ENCODE results near the gene LINGO3. TPM values are rescaled to one million over a fixed set of nuclear protein-coding genes. Genes with fewer than 3 reads are reported as not detected.

Gene LINGO3
- total RNA-seq, 2 donors from 2014 or later, result 0.20 to 0.21 TPM

GRCh38 chr19:2344381-2344870 is 36.5 kb upstream of the LINGO3 start:
- no peak for ATAC-seq

DNA sequence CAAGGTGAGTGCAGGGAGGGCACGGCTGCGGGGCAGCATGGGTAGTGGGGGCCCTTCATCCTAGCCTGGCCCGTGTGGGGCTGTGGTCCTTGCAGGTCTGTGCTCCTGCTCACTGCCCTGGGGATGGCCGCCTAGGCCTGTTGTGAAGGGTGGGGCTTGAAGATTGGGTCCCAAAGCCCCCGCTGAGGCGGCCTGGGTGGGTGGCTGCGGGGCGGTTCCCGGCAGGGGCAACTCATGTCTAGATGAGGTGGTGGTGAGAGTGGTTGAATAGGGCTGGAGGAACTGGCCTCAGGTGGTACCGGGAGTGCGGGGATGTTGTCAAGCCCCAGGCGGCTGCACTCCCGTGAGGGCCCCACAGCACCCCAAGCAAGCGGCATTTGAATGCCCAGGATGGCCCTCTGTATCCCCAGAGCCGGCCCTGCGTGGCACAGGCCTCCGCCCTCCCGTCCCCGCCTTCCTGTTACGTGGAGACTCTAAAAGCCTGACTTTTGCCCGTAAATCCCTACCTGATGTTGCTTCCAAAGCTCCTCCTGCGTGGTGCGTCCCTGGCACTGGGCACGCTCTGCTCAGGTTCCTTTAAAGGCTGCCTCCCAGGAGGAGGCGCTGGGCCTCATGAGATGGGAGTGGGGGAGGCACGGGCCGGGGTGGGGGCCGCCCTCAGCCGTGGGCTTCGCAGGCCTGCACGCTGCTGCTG is 35.5 kb upstream of the LINGO3 start:
- peaks cover 0 to 3% of the 10 kb centered on the region in 2 donors for H3K4me1 Mint-ChIP-seq (ENCODE audit: low read depth in 2 of 2)
- H3K27me3 Mint-ChIP-seq, result no peaks in the 10 kb centered on the region
- ATAC-seq (peak; percentile 14 to 29), DNase-seq (ENCODE audit: low spot score) (no peak)
- no peak overlapping the region for H3K27ac Mint-ChIP-seq
- H3K9me3 Mint-ChIP-seq, result no peaks in the 10 kb centered on the region
- H3K36me3 Mint-ChIP-seq, result no peaks in the 10 kb centered on the region
- H3K4me3 Mint-ChIP-seq, result no peak overlapping the region

More at GRCh38 chr19:2344381-2344870, 36.5 kb upstream of the LINGO3 start:
- H3K4me1 Mint-ChIP-seq (ENCODE audit: low read depth in 2 of 2), result peaks cover 0 to 3% of the 10 kb centered on the region in 2 donors
- no peaks in the 10 kb centered on the region for H3K27me3 Mint-ChIP-seq
- peak; percentile 50 for DNase-seq (ENCODE audit: low spot score)
- H3K36me3 Mint-ChIP-seq, result no peaks in the 10 kb centered on the region
- H3K4me3 Mint-ChIP-seq, result no peak overlapping the region
- H3K9me3 Mint-ChIP-seq, result no peaks in the 10 kb centered on the region
- no peak overlapping the region for H3K27ac Mint-ChIP-seq

DNA sequence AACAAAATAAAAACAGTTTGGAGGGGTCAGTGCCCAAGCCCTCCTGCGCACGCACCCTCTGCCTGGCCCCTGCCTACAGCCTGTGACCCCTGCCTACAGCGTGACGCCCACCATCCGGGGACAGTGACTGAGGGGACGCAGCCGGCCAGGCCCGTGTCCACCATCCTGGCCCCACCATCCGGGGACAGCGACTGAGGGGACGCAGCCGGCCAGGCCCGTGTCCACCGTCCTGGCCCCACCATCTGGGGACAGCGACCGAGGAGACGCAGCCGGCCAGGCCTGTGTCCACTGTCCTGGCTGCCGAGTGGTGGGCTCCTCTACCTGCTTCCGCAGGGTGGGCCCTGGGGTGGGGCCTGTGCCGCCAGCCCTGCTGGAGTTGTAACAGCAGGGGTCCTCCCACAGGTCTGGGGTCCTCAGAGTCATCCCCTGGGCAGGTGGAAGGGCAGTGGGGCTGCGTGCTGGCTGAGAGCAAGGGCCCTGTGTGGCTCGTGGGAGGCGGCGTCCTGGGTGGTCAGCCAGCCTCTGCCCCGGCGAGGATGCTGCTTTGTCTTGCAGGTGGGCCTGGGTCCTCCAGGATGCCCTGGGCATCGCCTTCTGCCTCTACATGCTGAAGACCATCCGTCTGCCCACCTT is 34.8 kb upstream of the LINGO3 start:
- Mint-ChIP-seq H3K4me1 (ENCODE audit: low read depth in 2 of 2) (peaks cover 0 to 3% of the 10 kb centered on the region in 2 donors), H3K9me3 (no peaks in the 10 kb centered on the region), H3K4me3 (no peak overlapping the region), H3K27ac (no peak overlapping the region), H3K36me3 (no peaks in the 10 kb centered on the region), H3K27me3 (no peaks in the 10 kb centered on the region)
- ATAC-seq, result peak in 1 of 2 donors; percentile 12
- no peak for DNase-seq (ENCODE audit: low spot score)

DNA sequence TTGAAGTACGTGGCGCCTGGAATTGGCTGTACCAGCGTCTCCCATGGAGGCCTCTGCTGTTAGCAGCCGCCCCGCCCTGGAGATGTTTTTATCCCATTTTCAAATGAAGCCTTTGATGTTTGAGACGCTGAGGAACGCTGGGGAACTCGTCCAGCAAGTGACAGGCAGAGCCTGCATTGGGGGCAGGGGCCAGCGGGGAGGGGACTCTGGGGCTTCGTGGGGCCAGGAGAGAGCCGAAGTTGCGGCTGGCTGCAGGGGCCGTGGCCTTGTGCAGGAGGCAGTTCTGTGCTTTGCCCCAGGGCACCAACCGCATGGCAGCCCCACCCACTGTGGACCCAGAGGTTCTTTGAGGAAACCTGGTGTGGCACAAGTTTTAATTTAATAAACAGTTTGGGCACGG is 34.0 kb upstream of the LINGO3 start:
- no peaks in the 10 kb centered on the region for H3K27me3 Mint-ChIP-seq
- H3K4me1 Mint-ChIP-seq (ENCODE audit: low read depth in 2 of 2), result peaks cover 0 to 5% of the 10 kb centered on the region in 2 donors
- no peak overlapping the region for H3K27ac Mint-ChIP-seq
- no peak overlapping the region for H3K4me3 Mint-ChIP-seq
- H3K36me3 Mint-ChIP-seq, result no peaks in the 10 kb centered on the region
- H3K9me3 Mint-ChIP-seq, result no peaks in the 10 kb centered on the region
- DNase-seq (ENCODE audit: low spot score) (no peak), ATAC-seq (no peak)

GRCh38 chr19:2341244-2341751 is 33.3 kb upstream of the LINGO3 start:
- ATAC-seq, result no peak

DNA sequence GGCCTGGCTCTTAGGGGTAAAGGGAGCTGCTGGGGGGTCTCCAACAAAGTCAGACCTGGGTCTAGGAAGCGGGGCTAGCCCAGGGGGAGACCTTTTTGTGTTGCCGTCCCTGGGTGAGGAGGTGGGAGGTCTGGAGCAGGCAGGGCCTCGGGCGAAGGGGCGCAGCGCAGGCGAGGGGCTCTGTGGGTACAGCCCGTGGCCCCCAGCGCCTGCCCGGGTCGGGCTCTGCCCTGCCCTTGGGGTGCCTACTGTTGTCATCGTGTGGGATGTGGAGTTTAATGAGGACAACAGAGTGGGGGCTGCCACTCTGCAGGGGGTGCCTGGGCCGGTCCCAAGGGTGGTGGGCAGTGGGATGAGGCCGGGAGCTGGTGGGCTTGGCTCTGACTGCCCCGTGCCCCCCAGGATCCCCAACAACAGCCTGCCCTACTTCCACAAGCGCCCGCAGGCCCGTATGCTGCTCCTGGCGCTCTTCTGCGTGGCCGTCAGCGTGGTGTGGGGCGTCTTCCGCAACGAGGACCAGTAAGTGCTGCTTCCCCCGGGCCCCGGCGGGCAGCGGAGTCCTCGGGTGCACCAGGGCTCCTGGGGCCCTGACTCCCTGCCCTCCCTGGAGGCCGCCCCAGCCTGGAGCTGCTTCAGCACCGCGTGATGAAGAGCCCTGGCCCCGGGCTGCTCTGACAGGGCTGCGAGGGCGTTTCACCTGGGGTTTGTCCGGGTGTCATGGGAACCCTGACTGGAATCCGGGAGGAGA is 32.7 kb upstream of the LINGO3 start:
- H3K4me3 Mint-ChIP-seq, result no peak overlapping the region
- peaks cover 6% of the 10 kb centered on the region for H3K36me3 Mint-ChIP-seq
- DNase-seq (ENCODE audit: low spot score) (no peak), ATAC-seq (no peak)
- no peaks in the 10 kb centered on the region for H3K27me3 Mint-ChIP-seq
- peaks cover 7% of the 10 kb centered on the region for H3K9me3 Mint-ChIP-seq
- no peak overlapping the region for H3K27ac Mint-ChIP-seq
- H3K4me1 Mint-ChIP-seq (ENCODE audit: low read depth in 2 of 2), result peaks cover 10 to 12% of the 10 kb centered on the region in 2 donors

More at GRCh38 chr19:2341244-2341751, 33.3 kb upstream of the LINGO3 start:
- H3K27me3 Mint-ChIP-seq, result no peaks in the 10 kb centered on the region
- H3K4me3 Mint-ChIP-seq, result no peak overlapping the region
- H3K36me3 Mint-ChIP-seq, result no peaks in the 10 kb centered on the region
- H3K27ac Mint-ChIP-seq, result no peak overlapping the region
- no peak for DNase-seq (ENCODE audit: low spot score)
- peaks cover under 1% of the 10 kb centered on the region for H3K9me3 Mint-ChIP-seq
- H3K4me1 Mint-ChIP-seq (ENCODE audit: low read depth in 2 of 2), result peaks cover 3 to 8% of the 10 kb centered on the region in 2 donors

DNA sequence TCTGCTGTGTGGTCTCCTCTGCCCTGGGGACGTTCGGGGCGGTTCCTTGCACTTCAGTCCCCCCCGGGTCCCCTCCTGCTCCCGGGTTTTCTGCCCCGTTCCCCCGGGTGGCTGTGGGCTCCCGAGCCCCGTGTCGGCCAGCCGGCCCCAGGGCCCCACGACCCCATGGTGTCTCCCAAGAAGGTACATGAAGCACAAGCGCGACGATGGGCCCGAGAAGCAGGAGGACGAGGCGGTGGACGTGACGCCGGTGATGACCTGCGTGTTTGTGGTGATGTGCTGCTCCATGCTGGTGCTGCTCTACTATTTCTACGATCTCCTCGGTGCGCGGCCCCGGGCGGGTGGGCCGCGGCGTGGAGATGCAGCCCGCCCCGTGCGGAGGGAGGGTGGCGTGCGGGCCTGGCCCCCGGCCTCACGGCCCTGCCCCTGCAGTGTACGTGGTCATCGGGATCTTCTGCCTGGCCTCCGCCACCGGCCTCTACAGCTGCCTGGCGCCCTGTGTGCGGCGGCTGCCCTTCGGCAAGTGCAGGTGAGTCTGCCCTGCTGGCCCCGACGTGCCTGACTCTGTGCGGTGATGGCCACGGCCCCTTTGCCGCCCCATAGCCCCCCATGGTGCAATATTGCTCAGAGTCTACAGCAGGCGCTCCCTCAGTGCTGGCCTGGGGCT is 31.8 kb upstream of the LINGO3 start:
- Mint-ChIP-seq H3K36me3 (peaks cover 7% of the 10 kb centered on the region), H3K4me1 (ENCODE audit: low read depth in 2 of 2) (peaks cover 11 to 13% of the 10 kb centered on the region in 2 donors), H3K4me3 (no peak overlapping the region), H3K27ac (no peak overlapping the region), H3K27me3 (no peaks in the 10 kb centered on the region), H3K9me3 (peaks cover 7% of the 10 kb centered on the region)
- DNase-seq (ENCODE audit: low spot score) (no peak), ATAC-seq (no peak)

- H3K9me3 Mint-ChIP-seq, result peaks cover 7% of the 10 kb centered on the region
- H3K27me3 Mint-ChIP-seq, result no peaks in the 10 kb centered on the region
- peaks cover 7% of the 10 kb centered on the region for H3K36me3 Mint-ChIP-seq
- ATAC-seq, result no peak
- no peak overlapping the region for H3K4me3 Mint-ChIP-seq
- no peak overlapping the region for H3K27ac Mint-ChIP-seq
- no peak for DNase-seq (ENCODE audit: low spot score)
- H3K4me1 Mint-ChIP-seq (ENCODE audit: low read depth in 2 of 2), result peaks cover 11 to 13% of the 10 kb centered on the region in 2 donors
Observed at GRCh38 chr19:2338751-2339643, 31.0 kb upstream of the LINGO3 start.

DNA sequence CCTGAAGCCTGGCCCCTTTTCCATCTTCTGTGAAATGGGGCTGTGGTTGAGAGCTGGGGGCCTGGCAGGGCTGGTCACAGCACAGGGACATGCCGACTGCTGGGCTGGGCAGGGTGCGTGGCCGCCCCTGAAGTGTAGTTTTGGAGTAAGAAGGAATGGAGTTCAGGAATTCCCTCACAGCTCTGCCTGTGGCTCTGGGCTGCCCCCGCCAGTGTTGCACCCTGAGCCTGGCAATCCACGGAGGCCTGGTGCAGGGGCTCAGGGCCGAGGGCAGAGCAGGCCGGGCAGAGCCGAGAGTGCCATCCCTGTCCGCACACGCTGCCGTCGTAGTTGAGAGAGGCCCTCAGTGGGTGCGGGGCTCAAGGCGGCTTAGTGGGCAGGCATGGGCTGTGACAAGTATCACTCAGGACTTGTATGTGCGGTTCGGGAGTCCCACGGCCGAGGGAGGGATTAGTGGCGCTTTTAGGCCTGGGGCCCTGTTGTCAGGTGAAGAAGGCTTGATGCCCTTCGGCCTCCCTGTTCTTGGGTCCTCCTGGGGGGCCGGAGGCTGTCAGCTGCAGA is 30.2 kb upstream of the LINGO3 start:
- no peak overlapping the region for H3K27ac Mint-ChIP-seq
- no peak for DNase-seq (ENCODE audit: low spot score)
- H3K4me3 Mint-ChIP-seq, result no peak overlapping the region
- H3K9me3 Mint-ChIP-seq, result peaks cover 7% of the 10 kb centered on the region
- H3K27me3 Mint-ChIP-seq, result no peaks in the 10 kb centered on the region
- peaks cover 7% of the 10 kb centered on the region for H3K36me3 Mint-ChIP-seq
- no peak for ATAC-seq
- H3K4me1 Mint-ChIP-seq (ENCODE audit: low read depth in 2 of 2), result peaks cover 11 to 13% of the 10 kb centered on the region in 2 donors

GRCh38 chr19:2337329-2337707 is 29.4 kb upstream of the LINGO3 start:
- ATAC-seq, result no peak
- H3K4me3 Mint-ChIP-seq, result no peak overlapping the region
- no peaks in the 10 kb centered on the region for H3K27me3 Mint-ChIP-seq
- no peak overlapping the region for H3K27ac Mint-ChIP-seq
- no peak for DNase-seq (ENCODE audit: low spot score)
- peaks cover 7% of the 10 kb centered on the region for H3K36me3 Mint-ChIP-seq
- H3K4me1 Mint-ChIP-seq (ENCODE audit: low read depth in 2 of 2), result peaks cover 11 to 13% of the 10 kb centered on the region in 2 donors
- H3K9me3 Mint-ChIP-seq, result peaks cover 7% of the 10 kb centered on the region

GRCh38 chr19:2336528-2337328 is 28.8 kb upstream of the LINGO3 start:
- H3K27ac Mint-ChIP-seq, result no peak overlapping the region

GRCh38 chr19:2335848-2336247 is 27.9 kb upstream of the LINGO3 start:
- Mint-ChIP-seq H3K36me3 (peaks cover 7% of the 10 kb centered on the region), H3K9me3 (peaks cover 7% of the 10 kb centered on the region), H3K4me1 (ENCODE audit: low read depth in 2 of 2) (peaks cover 11 to 13% of the 10 kb centered on the region in 2 donors), H3K27ac (no peak overlapping the region), H3K4me3 (no peak overlapping the region), H3K27me3 (no peaks in the 10 kb centered on the region)
- DNase-seq (ENCODE audit: low spot score), result no peak
- no peak for ATAC-seq

More at GRCh38 chr19:2336528-2337328, 28.8 kb upstream of the LINGO3 start:
- no peaks in the 10 kb centered on the region for H3K27me3 Mint-ChIP-seq
- H3K4me1 Mint-ChIP-seq (ENCODE audit: low read depth in 2 of 2), result peaks cover 11 to 13% of the 10 kb centered on the region in 2 donors
- no peak for ATAC-seq
- DNase-seq (ENCODE audit: low spot score), result no peak
- H3K36me3 Mint-ChIP-seq, result peaks cover 7% of the 10 kb centered on the region
- peaks cover 7% of the 10 kb centered on the region for H3K9me3 Mint-ChIP-seq
- no peak overlapping the region for H3K4me3 Mint-ChIP-seq

Measured in natural killer cell treated with Interleukin-12 subunit alpha and Interleukin-12 subunit beta and Interleukin-15 and Interleukin-18, amount 100 ng/mL, for 72 hours (primary cell).